Measurements from ENCODE around the gene TEFM. TPM values are rescaled to one million over a fixed set of nuclear protein-coding genes. Genes with fewer than 3 reads are reported as not detected.
A peak's percentile ranks its signal among the peaks of the same experiment; 100 is the strongest.

The TEFM gene
- total RNA-seq, 1 experiment from 2014 or later, result 11.7 TPM

DNA sequence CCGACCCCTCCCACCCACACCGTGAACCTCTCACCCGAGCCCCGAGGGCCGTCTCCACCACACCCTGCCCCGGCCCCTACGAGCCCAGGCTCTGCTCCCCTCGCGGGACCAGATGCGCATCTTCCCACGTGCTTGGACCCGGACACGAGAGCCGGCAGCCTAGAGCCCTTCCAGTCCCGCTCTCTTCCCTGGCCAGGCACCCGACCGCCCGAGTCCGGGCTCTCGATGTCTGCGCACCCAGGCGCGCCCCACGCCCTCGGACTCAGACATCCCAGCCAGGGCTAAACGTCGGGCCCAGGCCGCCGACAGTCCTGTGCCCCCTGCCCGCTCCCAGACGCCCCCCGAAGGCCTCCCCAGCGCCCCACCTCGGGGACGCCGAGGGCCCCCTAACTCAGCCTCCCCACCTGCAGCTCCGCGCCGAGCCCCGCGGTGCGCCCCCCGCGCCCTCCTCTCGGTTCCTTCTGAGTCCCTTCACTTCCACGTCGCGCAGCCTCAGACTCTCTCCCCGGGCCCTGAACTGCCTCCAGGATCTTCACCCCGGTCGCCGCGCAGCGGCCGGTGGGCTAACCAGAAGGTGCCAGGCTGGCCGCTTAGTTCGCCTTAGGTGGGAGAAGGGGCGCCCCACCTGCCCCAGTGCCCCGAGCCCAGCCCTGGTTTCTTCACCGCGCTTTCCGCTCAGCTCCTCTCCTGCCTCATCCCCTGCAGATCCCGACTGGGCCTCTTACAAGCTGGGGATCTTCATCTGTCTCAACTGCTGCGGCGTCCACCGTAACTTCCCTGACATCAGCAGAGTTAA, 16.4 kb upstream of the TEFM start:
- H3K9me3 Mint-ChIP-seq, result 0 out of 5 replicates have a peak, but pooled peaks cover 0 to 2% of the 10 kb centered on the region in 2 experiments
- H3K4me2 ChIP-seq (ENCODE audit: insufficient read depth, insufficient read length, low read length), result peak overlapping the region; percentile 84
- peaks cover 20 to 22% of the 10 kb centered on the region in 2 experiments for H3K4me1 Mint-ChIP-seq
- H3K27me3 ChIP-seq (ENCODE audit: insufficient read depth, low read length), result peaks cover 21% of the 10 kb centered on the region; the same call in 1 of the 2 replicates
- H2BK5ac ChIP-seq (ENCODE audit: insufficient read length, low read length), result no peak overlapping the region
- H2AK5ac ChIP-seq (ENCODE audit: insufficient read length, low read length), result no peak overlapping the region
- H2BK120ac ChIP-seq (ENCODE audit: low read depth, low read length, poor library complexity, severe bottlenecking), result no peak overlapping the region
- no peak overlapping the region for H2AFZ ChIP-seq (ENCODE audit: low read length)
- peaks cover 2% of the 10 kb centered on the region; the same call in 1 of the 2 replicates for H3K4me1 ChIP-seq (ENCODE audit: insufficient read depth, low read length)
- H2BK15ac ChIP-seq (ENCODE audit: low read depth, low read length), result no peak overlapping the region
- H3K9me3 ChIP-seq (ENCODE audit: control insufficient read depth, low read depth, low read length), result no peaks in the 10 kb centered on the region
- H4K91ac ChIP-seq (ENCODE audit: insufficient read length, low read depth, low read length), result no peak overlapping the region
- no peaks in the 10 kb centered on the region for H3K79me2 ChIP-seq (ENCODE audit: insufficient read depth, low read length)
- no peak overlapping the region for H3K9ac ChIP-seq (ENCODE audit: extremely low read depth, insufficient read length, low read length)
- H2BK12ac ChIP-seq (ENCODE audit: insufficient read length, low read depth, low read length), result no peak overlapping the region
- H4K5ac ChIP-seq (ENCODE audit: insufficient read length, low read depth, low read length), result no peak overlapping the region
- H3K56ac ChIP-seq (ENCODE audit: insufficient read length, low read depth, low read length), result no peak overlapping the region
- TF ChIP-seq CTCF (conservative IDR thresholded peaks at IDR 0.05), result no peak
- no peak overlapping the region for H4K8ac ChIP-seq (replicated peaks; ENCODE audit: insufficient read length, low read depth, low read length)
- H3K79me1 ChIP-seq (ENCODE audit: insufficient read depth, low read depth, low read length, poor library complexity, severe bottlenecking), result no peaks in the 10 kb centered on the region
- DNase-seq, result peak; percentile 62
- H3K14ac ChIP-seq (ENCODE audit: insufficient read depth, low read length), result no peak overlapping the region; the same call in 1 of the 2 replicates
- no peak overlapping the region for H2BK20ac ChIP-seq (ENCODE audit: low read depth, low read length, poor library complexity, severe bottlenecking)
- H3K27ac ChIP-seq (ENCODE audit: insufficient read length, low read depth, low read length), result no peak overlapping the region
- H3K18ac ChIP-seq (ENCODE audit: insufficient read length, low read depth, low read length), result no peak overlapping the region
- peaks cover 10% of the 10 kb centered on the region for H3K23me2 ChIP-seq (ENCODE audit: insufficient read length, low read depth, low read length, poor library complexity, severe bottlenecking)
- no peak overlapping the region for H3K4ac ChIP-seq (ENCODE audit: low read depth, low read length)
- peaks cover 77% of the 10 kb centered on the region for H3K27me3 Mint-ChIP-seq (ENCODE audit: low read depth)
- H4K20me1 ChIP-seq (ENCODE audit: control insufficient read depth, insufficient read depth, insufficient read length), result no peaks in the 10 kb centered on the region
- no CpG with 5 or more reads among the region's 66 CpGs for WGBS (ENCODE audit: extremely low coverage, insufficient read length, low lambda C conversion rate)
- no peak overlapping the region for H3K27ac Mint-ChIP-seq
- H3K36me3 Mint-ChIP-seq (ENCODE audit: insufficient read depth in 1 of 3, low read depth in 3 of 3), result no peaks in the 10 kb centered on the region; a peak in 1 of 7 replicates
- H3K23ac ChIP-seq (ENCODE audit: insufficient read length, low read depth, low read length), result no peak overlapping the region
- no peak overlapping the region for H3T11ph ChIP-seq (ENCODE audit: low read length)
- H3K4me3 Mint-ChIP-seq, result peak overlapping the region; percentile 60 to 77

Data from H9 (cell line).